ENCODE results near the gene NLRP1.

DNA sequence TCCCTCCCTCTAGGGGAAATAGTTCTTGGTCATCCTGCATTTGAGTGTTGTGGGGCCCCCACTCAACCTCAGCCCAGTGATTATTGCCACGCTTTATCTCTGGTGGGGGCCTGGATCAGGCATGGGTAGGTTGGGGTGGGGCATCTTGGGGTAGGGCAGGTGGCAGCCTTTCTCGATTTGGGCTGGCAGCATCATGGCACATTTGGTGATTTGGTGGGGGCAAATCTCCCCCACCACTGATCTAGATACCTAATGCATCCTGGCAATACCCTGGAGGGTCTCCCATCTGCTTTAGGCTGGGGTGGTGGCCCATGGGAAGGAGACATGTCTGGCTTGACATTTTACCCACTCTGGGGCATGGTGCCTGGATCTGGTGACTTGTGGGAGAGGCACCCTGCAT is 40.2 kb downstream of the NLRP1 start:
- TF ChIP-seq SIN3A (IDR thresholded peaks at IDR 0.05; ENCODE audit: borderline replicate concordance, insufficient read depth, low read length) (no peak), TAF1 (IDR thresholded peaks at IDR 0.05; ENCODE audit: borderline replicate concordance, insufficient read depth, low read length) (no peak), POLR2AphosphoS5 (IDR thresholded peaks at IDR 0.05; ENCODE audit: low read depth, low read length) (no peak)
